ENCODE data around the gene PRSS33. TPM values are rescaled to one million over a fixed set of nuclear protein-coding genes. Genes with fewer than 3 reads are reported as not detected.

PRSS33 gene
- total RNA-seq, 1 donor from 2014 or later: not detected

- DNase-seq (ENCODE audit: low read depth in 2 of 2): no peak
These were observed 12.5 kb upstream of the PRSS33 start for GRCh38 chr16:2799859-2800226.

- DNase-seq (ENCODE audit: low read depth in 2 of 2): no peak
These were observed 12.0 kb upstream of the PRSS33 start for GRCh38 chr16:2799205-2799858.

- no peak for DNase-seq (ENCODE audit: low read depth in 2 of 2)
These were observed 11.4 kb upstream of the PRSS33 start for GRCh38 chr16:2798723-2799204.

- no peak for DNase-seq (ENCODE audit: low read depth in 2 of 2)
These were observed 8.2 kb upstream of the PRSS33 start for GRCh38 chr16:2795395-2796143.

- DNase-seq (ENCODE audit: low read depth in 2 of 2): no peak
These were observed 5.6 kb upstream of the PRSS33 start for GRCh38 chr16:2792940-2793339.

GRCh38 chr16:2791174-2791573 lies 3.8 kb upstream of the PRSS33 start:
- no peak for DNase-seq (ENCODE audit: low read depth in 2 of 2)

GRCh38 chr16:2790631-2791030 lies 3.3 kb upstream of the PRSS33 start:
- no peak for DNase-seq (ENCODE audit: low read depth in 2 of 2)

GRCh38 chr16:2787961-2788360 lies 601 bp upstream of the PRSS33 start:
- no peak for DNase-seq (ENCODE audit: low read depth in 2 of 2)

GRCh38 chr16:2786826-2787151 lies 571 bp downstream of the PRSS33 start:
- DNase-seq (ENCODE audit: low read depth in 2 of 2): no peak

GRCh38 chr16:2786061-2786825 lies 1.1 kb downstream of the PRSS33 start:
- DNase-seq (ENCODE audit: low read depth in 2 of 2): no peak

- DNase-seq (ENCODE audit: low read depth in 2 of 2): no peak
These were observed 2.0 kb downstream of the PRSS33 start for GRCh38 chr16:2785101-2785991.

- DNase-seq (ENCODE audit: low read depth in 2 of 2): no peak
These were observed 2.8 kb downstream of the PRSS33 start for GRCh38 chr16:2784358-2785100.

- no peak for DNase-seq (ENCODE audit: low read depth in 2 of 2)
These were observed 3.6 kb downstream of the PRSS33 start for GRCh38 chr16:2783581-2784357.

GRCh38 chr16:2782583-2783351 lies 4.6 kb downstream of the PRSS33 start:
- DNase-seq (ENCODE audit: low read depth in 2 of 2): no peak

- no peak for DNase-seq (ENCODE audit: low read depth in 2 of 2)
These were observed 7.1 kb downstream of the PRSS33 start for GRCh38 chr16:2779978-2780898.

GRCh38 chr16:2779151-2779920 lies 8.0 kb downstream of the PRSS33 start:
- no peak for DNase-seq (ENCODE audit: low read depth in 2 of 2)

GRCh38 chr16:2778630-2778958 lies 8.8 kb downstream of the PRSS33 start:
- no peak for DNase-seq (ENCODE audit: low read depth in 2 of 2)

Data from lung microvascular endothelial cell (primary cell).